ENCODE measurements around the gene CFAP46.

Gene CFAP46

DNA sequence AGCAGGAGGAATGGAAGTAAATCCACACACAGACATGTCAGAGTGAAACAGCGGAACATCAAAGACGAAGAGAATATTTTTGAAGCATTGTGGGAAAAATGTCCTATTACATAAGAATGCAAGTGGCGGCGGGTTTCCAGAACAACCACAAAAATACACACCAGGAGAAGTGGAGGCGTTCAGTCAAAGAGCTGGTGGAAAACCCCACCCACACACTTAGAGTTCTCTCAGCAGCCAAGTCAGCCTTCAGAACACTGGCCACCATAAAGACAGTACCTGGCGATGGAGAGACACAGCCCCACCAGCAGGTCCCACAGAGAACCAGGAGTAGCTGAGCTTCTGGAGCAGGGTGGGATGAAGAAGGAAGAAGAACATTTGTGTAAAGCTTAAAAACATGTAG, 180.1 kb downstream of the CFAP46 start:
- peak; percentile 43 to 84 for DNase-seq

DNA sequence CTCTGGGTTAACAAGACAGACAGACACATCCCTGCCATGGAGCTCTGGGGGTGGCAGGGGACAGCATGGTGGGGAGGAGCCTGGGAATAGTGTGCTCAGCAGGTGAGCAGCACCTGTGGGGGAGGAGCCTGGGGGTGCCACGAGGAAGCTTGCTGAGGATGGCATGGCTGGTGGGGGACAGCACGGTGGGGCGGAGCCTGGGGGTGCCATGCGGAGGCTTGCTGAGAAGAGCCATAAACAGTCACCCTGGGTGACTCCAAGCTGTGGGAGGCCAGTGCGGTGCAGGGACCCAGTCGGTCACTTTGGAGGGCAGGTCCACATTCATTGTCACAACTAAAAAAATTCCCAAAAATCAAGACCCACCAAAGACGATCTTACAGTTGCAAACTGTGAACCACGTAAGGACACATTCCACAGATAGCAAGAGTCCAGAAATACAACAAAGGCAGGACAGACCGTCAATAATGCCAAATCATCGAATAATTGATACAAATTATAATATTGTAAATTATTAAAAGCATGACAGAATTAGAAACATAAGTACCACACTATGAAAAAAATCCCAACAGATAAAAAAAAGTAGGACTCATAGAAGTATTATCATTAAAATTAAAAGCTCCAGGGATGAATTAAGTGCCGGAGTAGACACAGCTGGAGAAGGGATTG, 180.8 kb downstream of the CFAP46 start:
- DNase-seq: no peak

DNA sequence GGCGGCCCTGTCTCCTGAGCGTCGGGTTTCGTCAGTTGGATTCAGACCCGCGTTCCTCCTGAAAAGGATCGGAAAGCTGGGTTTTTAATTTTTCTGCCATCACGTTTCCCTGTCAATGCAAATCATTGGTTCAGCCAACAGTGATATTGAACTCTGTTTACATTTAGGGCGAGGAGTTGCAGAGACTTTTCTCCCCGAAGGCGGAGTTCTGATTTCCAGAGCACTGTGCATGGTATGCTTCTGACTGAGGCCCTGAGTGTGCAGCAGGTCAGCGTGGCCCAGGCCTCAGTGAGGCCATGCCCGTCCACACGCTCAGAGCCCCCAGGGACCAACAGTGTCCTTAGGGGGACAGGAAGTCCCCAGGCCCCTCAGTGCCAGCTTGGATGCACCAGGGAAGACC, 183.5 kb downstream of the CFAP46 start:
- no peak for DNase-seq

All from inflammatory macrophage treated with lipopolysaccharide for 1 hour (primary cell).